HepG2 (cell line): ENCODE measurements around the gene DERL2. TPM values are rescaled to one million over a fixed set of nuclear protein-coding genes. Genes with fewer than 3 reads are reported as not detected.
A peak's percentile ranks its signal among the peaks of the same experiment; 100 is the strongest.

Source experiments
- ARNT ChIP-seq: fragments of 450-650 bp; IDR thresholded peaks from 2 replicates; pipeline ENCODE4 v1.6.1; 2017
- DBP ChIP-seq: sonication (generic); formaldehyde crosslinking; IDR thresholded peaks from 2 replicates; pipeline ENCODE4 v1.4.0; 2020; ENCODE audit warnings: missing genetic modification reagents; ENCODE audit errors: not compliant biosample characterization
- DRAP1 ChIP-seq: IDR thresholded peaks from 2 replicates; pipeline ENCODE4 v1.6.1; 2016; ENCODE audit warnings: missing genetic modification reagents, missing compliant biosample characterization
- FOXA1 ChIP-seq, 2 experiments: fragments of 450-650 bp in 1 of 2; sonication (generic) in 1 of 2; formaldehyde crosslinking in 1 of 2; IDR thresholded peaks; 2 replicates each; pipeline versions ENCODE4 v1.4.0 to v1.6.1; 2016 to 2020; ENCODE audit warnings: missing genetic modification reagents in 1 of 2
- GATA4 ChIP-seq: sonication (generic); IDR thresholded peaks from 2 replicates; pipeline ENCODE4 v1.6.1; 2016; ENCODE audit warnings: antibody characterized with exemption, low read depth, borderline replicate concordance
- HDAC2 ChIP-seq: sonication (generic); formaldehyde crosslinking; IDR thresholded peaks from 2 replicates; pipeline ENCODE4 v1.4.0; 2020; ENCODE audit warnings: missing genetic modification reagents
- HHEX ChIP-seq: IDR thresholded peaks from 2 replicates; pipeline ENCODE4 v1.6.1; 2016; ENCODE audit warnings: control low read depth
- HNRNPH1 ChIP-seq: fragments of 200-400 bp; formaldehyde crosslinking; optimal IDR thresholded peaks from 2 replicates; pipeline ENCODE3; 2017; ENCODE audit warnings: mild to moderate bottlenecking, low read depth, low read length
- LCORL ChIP-seq, 2 experiments: fragments of 450-650 bp in 1 of 2; sonication (generic) in 1 of 2; formaldehyde crosslinking in 1 of 2; IDR thresholded peaks; 2 replicates each; pipeline versions ENCODE4 v1.5.0 to v1.6.1; 2017 to 2020; ENCODE audit warnings: antibody characterized with exemption in 1 of 2, missing genetic modification reagents in 1 of 2
- NCOR1 ChIP-seq: fragments of 200-600 bp; sonication (generic); IDR thresholded peaks from 2 replicates; pipeline ENCODE4 v1.7.0; 2017; ENCODE audit warnings: antibody characterized with exemption, low read length, borderline replicate concordance
- RFX3 ChIP-seq: IDR thresholded peaks from 2 replicates; pipeline ENCODE4 v1.6.1; 2016; ENCODE audit warnings: missing biosample characterization, missing genetic modification reagents
- SRY ChIP-seq: sonication (generic); formaldehyde crosslinking; IDR thresholded peaks from 2 replicates; pipeline ENCODE4 v1.8.0; 2022; ENCODE audit warnings: mild to moderate bottlenecking, missing genetic modification reagents
- TMF1 ChIP-seq: sonication (generic); formaldehyde crosslinking; IDR thresholded peaks from 2 replicates; pipeline ENCODE4 v1.8.1; 2022; ENCODE audit warnings: low read depth, missing genetic modification reagents
- TP53 ChIP-seq: sonication (generic); formaldehyde crosslinking; conservative IDR thresholded peaks from 2 replicates; pipeline ENCODE4 v1.4.0; 2020; ENCODE audit warnings: missing genetic modification reagents
- U2AF2 ChIP-seq: fragments of 200-400 bp; formaldehyde crosslinking; IDR thresholded peaks from 2 replicates; pipeline ENCODE4 v1.6.1; 2017; ENCODE audit warnings: low read depth, mild to moderate bottlenecking, low read length
- YEATS4 ChIP-seq: sonication (generic); formaldehyde crosslinking; IDR thresholded peaks from 2 replicates; pipeline ENCODE4 v1.4.0; 2020; ENCODE audit warnings: missing genetic modification reagents, borderline replicate concordance
- ZBTB21 ChIP-seq: sonication (generic); formaldehyde crosslinking; IDR thresholded peaks from 2 replicates; pipeline ENCODE4 v1.4.0; 2020; ENCODE audit warnings: missing genetic modification reagents
- ZBTB26 ChIP-seq: IDR thresholded peaks from 2 replicates; pipeline ENCODE4 v1.6.1; 2016; ENCODE audit warnings: missing compliant biosample characterization, missing genetic modification reagents, borderline replicate concordance
- ZFAT ChIP-seq: sonication (generic); formaldehyde crosslinking; conservative IDR thresholded peaks from 2 replicates; pipeline ENCODE4 v1.8.1; 2023; ENCODE audit warnings: missing genetic modification reagents, inconsistent platforms
- ZNF333 ChIP-seq: sonication (generic); formaldehyde crosslinking; IDR thresholded peaks from 2 replicates; pipeline ENCODE4 v1.4.0; 2020; ENCODE audit warnings: mild to moderate bottlenecking, missing genetic modification reagents, borderline replicate concordance
- ZNF383 ChIP-seq: sonication (generic); formaldehyde crosslinking; IDR thresholded peaks from 2 replicates; pipeline ENCODE4 v1.4.0; 2020; ENCODE audit warnings: missing genetic modification reagents, mild to moderate bottlenecking, borderline replicate concordance
- ZNF460 ChIP-seq: sonication (generic); formaldehyde crosslinking; IDR thresholded peaks from 2 replicates; pipeline ENCODE4 v1.5.1; 2020; ENCODE audit warnings: missing genetic modification reagents, mild to moderate bottlenecking, borderline replicate concordance
- ZNF552 ChIP-seq: sonication (generic); formaldehyde crosslinking; IDR thresholded peaks from 2 replicates; pipeline ENCODE4 v1.9.0; 2022; ENCODE audit warnings: missing genetic modification reagents, mild to moderate bottlenecking, borderline replicate concordance
- ZNF563 ChIP-seq: sonication (generic); formaldehyde crosslinking; IDR thresholded peaks from 2 replicates; pipeline ENCODE4 v1.8.0; 2022; ENCODE audit warnings: mild to moderate bottlenecking, moderate library complexity, missing genetic modification reagents
- ZNF704 ChIP-seq: sonication (generic); formaldehyde crosslinking; IDR thresholded peaks from 2 replicates; pipeline ENCODE4 v1.8.1; 2023; ENCODE audit warnings: mild to moderate bottlenecking, inconsistent platforms, moderate library complexity, missing genetic modification reagents, borderline replicate concordance
- ZNF772 ChIP-seq: sonication (generic); formaldehyde crosslinking; IDR thresholded peaks from 2 replicates; pipeline ENCODE4 v1.5.0; 2020; ENCODE audit warnings: mild to moderate bottlenecking, missing genetic modification reagents
- ZNF788 ChIP-seq: sonication (generic); formaldehyde crosslinking; IDR thresholded peaks from 2 replicates; pipeline ENCODE4 v1.5.0; 2020; ENCODE audit warnings: mild to moderate bottlenecking, missing genetic modification reagents, borderline replicate concordance
- polyA plus RNA-seq, 8 experiments: library from polyadenylated mRNA; depleted of rRNA in 3 of 8; stranded (reverse) in 7 of 8; unstranded in 1 of 8; fragments of >200 nt; fragmentation: Illumina TruSeq in 4 of 8; extraction: Trizol in 4 of 8; gene quantifications; 2 replicates each; pipeline versions ENCODE4 v1.2.1 to v1.2.3, GENCODE V29; 2011 to 2016; ENCODE audit warnings: low read depth in 4 of 8, missing spikeins in 1 of 8, mixed read lengths in 1 of 8; ENCODE audit not compliant: insufficient read depth in 1 of 8
- total RNA-seq, 5 experiments: library from RNA; depleted of rRNA; stranded (reverse); fragments of >200 nt; fragmentation: Illumina TruSeq; extraction: Trizol; gene quantifications; 2 replicates each; pipeline ENCODE4 v1.2.3, GENCODE V29; 2016; ENCODE audit warnings: low read depth in 1 of 5

Gene DERL2
- total and polyA plus RNA-seq, 2 of the 13 experiments (the other 11 are each of a cell fraction or from before 2014, with no cell fraction given), result 59.3 to 65.2 TPM

GRCh38 chr17:5438716-5439445 lies 47.1 kb downstream of the DERL2 start, which contains the start of gene C1QBP (continued):
- no peak for TF ChIP-seq U2AF2
- no peak for TF ChIP-seq LCORL (IDR thresholded peaks at IDR 0.05)
- TF ChIP-seq LCORL (CRISPR knock-in tag; IDR thresholded peaks at IDR 0.05), result peak; percentile 82
- no peak for TF ChIP-seq GATA4
- TF ChIP-seq ZNF460, result no peak
- TF ChIP-seq HDAC2 (CRISPR knock-in tag), result peak; percentile 64
- peak; percentile 76 for TF ChIP-seq ZNF704 (CRISPR knock-in tag)
- TF ChIP-seq ZNF772, result peak; percentile 61; the same call in 1 of the 2 replicates
- TF ChIP-seq ZNF383 (CRISPR knock-in tag), result no peak
- TF ChIP-seq YEATS4 (CRISPR knock-in tag), result peak; percentile 99
- no peak for TF ChIP-seq ZBTB21 (CRISPR knock-in tag)
- TF ChIP-seq TMF1, result peak; percentile 70; the same call in 1 of the 2 replicates
- TF ChIP-seq DRAP1, result peak; percentile 54; the same call in 1 of the 2 replicates
- peak; percentile 66; the same call in 1 of the 2 replicates for TF ChIP-seq TP53 (CRISPR knock-in tag)
- no peak for TF ChIP-seq ZBTB26 (CRISPR knock-in tag)
- peak; percentile 86; the same call in 1 of the 2 replicates for TF ChIP-seq SRY
- TF ChIP-seq DBP (CRISPR knock-in tag), result no peak
- TF ChIP-seq HHEX, result no peak
- TF ChIP-seq RFX3 (CRISPR knock-in tag), result no peak
- TF ChIP-seq FOXA1 (IDR thresholded peaks at IDR 0.05), result no peak
- no peak for TF ChIP-seq FOXA1 (CRISPR knock-in tag; IDR thresholded peaks at IDR 0.05)
- peak; percentile 86 for TF ChIP-seq ZNF333 (CRISPR knock-in tag)
- no peak for TF ChIP-seq ARNT
- no peak for TF ChIP-seq HNRNPH1
- TF ChIP-seq NCOR1, result 0 out of 2 replicates have a peak, but pooled peaks have one; percentile 26
- TF ChIP-seq ZNF552 (CRISPR knock-in tag), result peak; percentile 87; the same call in 1 of the 2 replicates
- peak; percentile 95 for TF ChIP-seq ZNF563
- TF ChIP-seq ZNF788 (CRISPR knock-in tag), result peak; percentile 42; the same call in 1 of the 2 replicates
- TF ChIP-seq ZFAT, result no peak; the same call in 1 of the 2 replicates
